Stimulated activated CD8-positive, alpha-beta memory T cell treated with anti-CD3 and anti-CD28 coated beads, Interleukin-7, amount 100 ng/mL, for 24 hours (primary cell): ENCODE results near the gene SMARCC2.

Experiments
- DNase-seq: peaks from one replicate; pipeline ENCODE4 v3.0.0-alpha.2; 2020; ENCODE audit warnings: low read depth

SMARCC2 gene

GRCh38 chr12:56189099-56189917 lies at the start of gene SMARCC2:
TSS of gene SMARCC2 (minus strand) at chr12:56189483. CDS start at chr12:56189461, 22 bp downstream.
- DNase-seq, result peak; percentile 67

- no peak for DNase-seq
Observed at GRCh38 chr12:56237552-56237951, 48.3 kb upstream of the SMARCC2 start.

DNA sequence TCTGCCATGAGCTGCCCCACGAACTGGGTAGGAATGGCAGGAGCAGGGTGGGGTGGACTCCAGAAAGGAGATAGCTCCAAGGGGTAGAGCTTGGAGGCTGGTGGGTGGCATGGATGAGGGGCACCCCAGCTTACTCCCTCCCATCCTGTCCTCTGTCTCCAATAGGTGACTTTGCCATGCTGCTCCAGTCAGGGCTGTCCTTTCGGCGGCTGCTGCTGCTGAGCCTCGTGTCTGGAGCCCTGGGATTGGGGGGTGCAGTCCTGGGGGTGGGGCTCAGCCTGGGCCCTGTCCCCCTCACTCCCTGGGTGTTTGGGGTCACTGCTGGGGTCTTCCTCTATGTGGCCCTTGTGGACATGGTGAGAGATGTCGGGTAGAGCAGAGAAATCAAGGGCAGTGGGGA lies 47.7 kb upstream of the SMARCC2 start:
- no peak for DNase-seq

GRCh38 chr12:56236091-56236490 lies 46.8 kb upstream of the SMARCC2 start:
- DNase-seq, result no peak

- no peak for DNase-seq
Observed at GRCh38 chr12:56234746-56235436, 45.6 kb upstream of the SMARCC2 start.

GRCh38 chr12:56231184-56231582 lies 41.9 kb upstream of the SMARCC2 start:
- no peak for DNase-seq

DNA sequence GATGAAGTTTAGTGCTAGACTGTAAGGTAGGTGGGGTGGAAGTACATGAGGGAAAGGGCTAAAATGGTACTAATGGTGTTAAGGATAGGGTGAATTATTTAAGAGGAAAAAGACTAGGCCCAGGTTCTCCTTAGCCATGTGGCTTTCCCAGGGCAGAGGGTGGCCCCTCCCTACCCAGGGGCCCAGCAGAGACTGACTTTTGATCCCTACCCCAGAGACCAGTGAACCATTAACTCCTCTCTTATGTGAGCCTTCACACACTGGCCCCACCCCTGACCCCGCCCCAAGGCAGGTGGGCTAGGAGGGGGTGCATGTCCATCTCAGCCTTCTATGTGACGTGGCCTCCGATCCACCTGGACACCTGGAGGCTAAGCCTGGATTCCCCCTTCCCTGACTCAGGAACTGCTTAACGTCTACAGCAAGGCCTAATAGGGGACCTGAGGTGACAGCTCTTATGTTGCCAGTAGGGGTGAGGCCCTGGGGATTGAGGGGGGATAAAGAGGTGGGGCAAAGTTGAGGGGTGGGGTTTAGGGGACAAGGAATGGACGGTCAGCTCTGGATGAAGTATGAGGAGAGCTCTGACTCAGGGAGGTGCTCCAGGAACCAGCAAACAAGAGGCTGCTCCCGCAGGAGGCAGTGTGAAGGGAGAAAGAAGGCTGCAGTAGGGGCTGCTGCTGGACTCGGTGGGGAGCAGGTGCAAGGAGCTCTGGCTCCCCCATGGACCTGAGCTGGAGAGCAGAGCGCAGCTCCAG lies 41.3 kb upstream of the SMARCC2 start:
- DNase-seq, result no peak

DNA sequence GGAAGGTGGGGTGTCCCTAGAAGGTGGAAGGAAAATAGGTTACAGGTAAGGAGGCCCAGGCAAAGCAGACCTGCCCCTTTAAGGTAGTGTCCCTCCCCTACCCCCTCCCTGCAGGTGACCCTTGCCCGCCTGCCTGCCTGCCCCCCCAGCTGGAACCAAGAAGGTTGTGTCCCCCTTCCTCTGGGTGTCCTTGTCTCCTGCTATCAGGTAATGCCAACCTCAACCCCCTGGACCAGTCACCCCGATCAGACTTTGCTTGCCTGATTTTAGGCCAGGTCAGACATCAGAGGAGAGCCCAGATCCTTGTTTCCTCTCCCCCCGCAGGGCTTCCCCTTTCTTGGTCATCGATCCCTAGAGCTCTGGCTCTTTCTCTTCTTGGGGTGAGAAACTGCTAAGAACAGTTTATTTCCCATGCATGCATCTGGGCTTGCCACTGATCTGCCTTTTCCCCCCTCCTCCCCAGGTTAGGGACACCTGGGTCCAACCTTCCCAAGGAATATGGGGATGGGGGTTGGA lies 40.7 kb upstream of the SMARCC2 start, which contains the start of gene SLC39A5:
SLC39A5 (plus strand) TSS at position 136 of the 516 bp plus-strand sequence. CDS start 1,224 bp downstream, outside the sequence.
- no peak for DNase-seq

DNA sequence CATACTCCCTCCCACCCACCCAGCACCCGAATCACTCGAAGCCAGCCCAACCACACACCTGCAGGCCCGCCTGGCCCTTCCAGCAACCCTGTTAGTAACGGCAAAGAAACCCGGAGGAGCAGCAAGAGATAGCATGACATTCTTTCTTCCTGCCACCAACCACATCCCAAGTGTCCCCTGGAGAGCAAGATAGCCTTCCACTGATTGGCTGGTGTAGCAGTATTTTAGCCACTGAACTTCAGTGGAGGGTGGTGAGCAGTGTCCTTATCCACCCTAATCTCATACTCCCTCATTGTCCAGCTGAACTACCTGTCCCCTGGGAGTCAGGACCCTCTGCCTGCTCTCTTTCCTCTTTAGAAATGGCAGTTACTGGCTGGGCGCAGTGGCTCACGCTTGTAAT lies 39.8 kb upstream of the SMARCC2 start:
- DNase-seq, result no peak

DNA sequence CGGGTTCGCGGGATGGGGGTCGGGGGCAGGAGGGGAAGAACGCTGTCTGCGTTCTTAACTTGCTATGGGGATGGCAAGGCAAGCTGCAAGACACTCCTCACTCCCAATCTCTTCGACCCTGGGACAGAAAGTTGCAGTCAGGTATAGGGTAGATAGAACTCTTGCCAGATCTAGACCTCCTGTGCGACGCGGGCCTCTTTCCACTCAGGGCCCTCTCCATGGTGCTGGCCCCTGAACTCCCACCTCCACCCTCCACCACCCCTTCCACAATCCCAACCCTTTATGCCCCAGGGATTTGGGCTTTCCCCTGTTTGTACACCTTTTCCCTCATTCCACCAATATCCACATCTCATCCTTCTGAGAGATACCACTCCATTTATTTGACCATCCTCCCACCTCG lies 35.7 kb upstream of the SMARCC2 start:
- no peak for DNase-seq

DNA sequence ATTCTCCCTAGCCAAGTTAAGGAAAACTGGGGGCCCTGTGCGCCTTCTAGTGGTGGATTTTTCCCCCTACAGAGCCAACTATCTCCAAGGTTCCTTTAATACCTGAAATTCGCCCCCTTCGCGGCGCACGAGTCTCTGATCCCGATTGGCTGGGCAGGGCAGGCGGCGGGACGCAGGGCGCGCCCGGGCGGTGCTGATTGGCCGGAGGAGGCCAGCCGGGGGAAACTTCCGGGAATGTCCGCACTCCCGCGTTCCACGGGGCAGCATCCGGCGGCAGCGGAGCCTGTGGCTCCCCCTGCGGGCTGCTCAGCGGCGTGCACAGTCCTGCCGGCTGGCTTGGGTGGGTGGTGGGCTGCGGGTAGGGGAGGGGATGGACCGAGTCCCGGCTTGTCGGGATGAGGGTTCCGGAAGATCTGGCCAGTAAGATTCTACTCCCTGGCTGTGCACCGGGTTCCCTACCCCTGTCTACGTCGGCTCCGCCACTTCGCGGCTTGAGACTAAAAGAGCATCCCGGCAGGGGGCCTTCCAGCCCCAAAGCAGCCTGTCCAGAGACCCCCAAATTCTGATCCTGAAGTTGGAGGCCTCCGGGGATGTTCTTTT lies 34.9 kb upstream of the SMARCC2 start, which contains the start of gene NABP2:
NABP2 (plus strand) TSS at position 241 of the 600 bp plus-strand sequence. CDS start 515 bp downstream, outside the sequence.
- peak; percentile 87 for DNase-seq

DNA sequence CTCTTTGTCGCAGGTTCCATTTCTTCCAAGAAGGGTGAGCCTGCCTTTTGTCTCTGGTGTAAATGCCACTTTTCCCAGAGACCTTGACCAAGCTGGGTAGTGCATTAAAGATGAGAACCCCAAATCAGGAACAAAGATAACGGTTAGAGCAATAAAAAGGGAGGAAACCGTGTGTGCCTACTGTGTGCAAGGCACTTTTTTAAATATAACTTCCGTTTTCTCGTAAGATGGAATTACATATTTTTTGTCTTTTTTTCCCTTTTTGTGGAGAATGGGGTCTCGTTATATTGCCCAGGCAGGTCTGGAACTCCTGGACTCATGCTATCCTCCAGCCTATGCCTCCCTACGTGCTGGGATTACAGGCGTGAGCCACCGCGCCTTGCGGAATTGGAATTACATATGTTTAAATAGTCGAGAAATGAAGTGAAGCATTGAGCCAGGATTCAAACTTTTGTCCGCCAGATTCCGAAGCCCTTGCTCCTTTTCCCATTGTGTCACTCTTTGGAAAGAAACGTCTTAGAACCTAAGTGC lies 34.4 kb upstream of the SMARCC2 start:
- no peak for DNase-seq

DNA sequence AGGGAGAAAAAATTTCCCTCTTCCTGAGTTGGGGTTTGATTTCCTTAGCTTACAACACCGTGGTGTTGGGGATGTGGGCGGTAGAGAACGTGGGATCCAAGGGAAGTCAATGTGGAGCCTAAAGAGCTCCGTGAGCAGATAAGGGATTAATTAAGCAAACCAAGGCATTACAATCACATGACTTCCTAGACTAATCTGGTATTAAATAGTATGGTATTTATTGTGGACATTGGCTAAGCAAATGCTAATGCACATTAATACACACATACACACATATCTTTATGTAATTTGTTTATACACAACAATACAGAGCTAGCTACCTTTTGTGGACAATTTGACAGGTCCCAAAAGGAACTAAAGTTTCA lies 33.2 kb upstream of the SMARCC2 start:
- no peak for DNase-seq

DNA sequence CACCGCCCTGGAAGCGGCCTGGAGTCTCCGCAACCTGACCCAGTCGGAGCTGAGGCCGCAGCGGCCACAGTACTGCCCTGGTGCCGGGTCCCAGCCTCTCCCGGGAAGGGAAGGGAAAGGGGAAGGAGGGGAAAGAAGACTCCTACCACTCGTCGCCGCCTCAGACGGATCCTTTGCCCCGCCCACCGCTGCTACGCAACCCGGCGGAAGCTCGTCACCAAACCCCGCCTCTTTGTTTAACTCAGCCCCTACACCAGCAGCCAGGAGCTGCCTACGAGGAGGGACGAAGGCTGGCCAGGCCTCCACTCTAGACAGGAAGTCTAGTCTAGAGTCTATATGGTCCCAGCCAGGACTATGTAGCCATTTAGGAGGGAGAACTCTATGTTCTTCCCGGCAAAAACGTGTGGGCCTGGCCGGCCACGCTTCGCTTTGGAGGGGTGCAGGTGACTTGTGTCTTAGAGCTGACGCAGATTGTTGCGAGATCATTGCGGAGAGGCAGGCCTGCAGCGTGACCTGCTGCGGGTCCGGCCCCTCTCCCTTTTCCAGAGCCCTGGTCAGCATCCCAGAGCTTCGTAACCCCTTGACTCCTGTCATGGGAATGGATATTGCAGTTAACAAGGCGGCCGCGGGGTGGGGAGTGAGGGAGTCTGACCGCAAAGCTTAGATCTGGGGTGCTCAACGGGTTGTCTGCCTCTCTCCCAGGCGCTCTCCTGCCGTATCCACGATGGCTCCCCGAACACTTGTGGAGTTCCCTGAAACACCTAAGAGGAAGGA lies 32.7 kb upstream of the SMARCC2 start, which contains the start of gene RNF41:
RNF41 (minus strand) TSS at position 166 of the 774 bp plus-strand sequence. CDS start 7,875 bp downstream, outside the sequence.
- DNase-seq, result peak; percentile 87

GRCh38 chr12:56221232-56221756 lies 32.0 kb upstream of the SMARCC2 start:
- no peak for DNase-seq

GRCh38 chr12:56220611-56221231 lies 31.4 kb upstream of the SMARCC2 start:
- no peak for DNase-seq

DNA sequence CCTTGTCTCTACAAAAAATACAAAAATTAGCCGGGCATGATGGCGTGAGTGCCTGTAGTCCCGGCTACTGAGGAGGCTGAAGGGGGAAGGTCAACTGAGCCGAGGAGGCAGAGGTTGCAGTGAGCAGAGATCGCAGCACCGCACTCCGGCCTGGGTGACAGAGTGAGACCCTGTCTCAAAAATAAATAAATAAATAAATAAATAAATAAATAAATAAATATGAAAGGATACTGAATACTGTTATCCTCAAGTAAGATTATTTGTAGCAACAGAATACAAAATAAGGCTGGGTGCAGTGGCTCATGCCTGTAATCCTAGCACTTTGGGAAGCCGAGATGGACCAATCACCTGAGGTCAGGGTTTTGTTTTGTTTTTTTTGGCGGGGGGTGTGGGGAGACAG lies 30.6 kb upstream of the SMARCC2 start:
- DNase-seq, result no peak

- no peak for DNase-seq
Observed at GRCh38 chr12:56216461-56216860, 27.2 kb upstream of the SMARCC2 start.

- DNase-seq, result no peak
Observed at GRCh38 chr12:56213878-56214277, 24.6 kb upstream of the SMARCC2 start.

DNA sequence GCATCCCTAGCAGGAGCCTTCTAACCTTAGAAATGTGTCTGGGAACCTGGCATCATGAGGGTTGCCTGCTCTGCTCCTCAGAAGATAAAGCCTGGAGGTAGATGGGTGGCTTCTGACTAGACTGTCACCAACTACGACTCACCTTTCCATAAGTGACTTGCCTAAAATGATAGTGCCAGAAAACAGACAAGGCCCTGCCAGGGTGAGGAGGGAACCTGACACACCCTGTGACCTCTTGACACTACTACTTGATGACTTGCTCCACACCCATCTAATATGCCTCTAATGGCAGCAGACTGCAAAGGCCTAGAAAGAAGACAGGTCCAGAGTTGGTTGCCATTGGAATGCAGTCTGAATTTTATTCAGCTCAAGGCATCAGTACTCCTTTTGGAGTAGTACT lies 23.1 kb upstream of the SMARCC2 start:
- DNase-seq, result no peak
